ENCODE results near the gene GOSR1. TPM values are rescaled to one million over a fixed set of nuclear protein-coding genes. Genes with fewer than 3 reads are reported as not detected.

GOSR1 gene
- total and polyA plus RNA-seq, 11 donors = 8.9 to 39.7 (median 29.8) TPM

- Histone ChIP-seq H3K27me3 (no peaks in the 10 kb centered on the region), H3K4me3 (no peak overlapping the region), H3K27ac (no peak overlapping the region), H3K4me1 (peaks cover 0 to 7% (median 0%) of the 10 kb centered on the region in 12 donors), H3K36me3 (peaks cover 0 to 45% (median 32%) of the 10 kb centered on the region in 9 donors), H3K9me3 (no peaks in the 10 kb centered on the region)
- intact Hi-C loops (cut with DNase I) = loop anchor here in 1 of 10 donors (10.0 kb wide), 2 partner anchors 56 to 124 kb away; no protein-coding TSS in a partner anchor
- ATAC-seq = no peak
- TF ChIP-seq CTCF (IDR thresholded peaks at IDR 0.05) (no peak), POLR2A (IDR thresholded peaks at IDR 0.05) (no peak)
- 72 to 97% (median 96%) methylated on average over 2 of the region's 2 CpGs for WGBS, 4 donors
- DNase-seq = no peak
These were observed 8.7 kb upstream of the GOSR1 start for GRCh38 chr17:30468465-30468864.

- Histone ChIP-seq H3K36me3 (peaks cover 0 to 6% (median 0%) of the 10 kb centered on the region in 9 donors), H3K27ac (peak overlapping the region in 2 of 12 donors; percentile 32 to 48), H3K4me3 (peak overlapping the region in 2 of 12 donors; percentile 5 to 10), H3K9me3 (no peaks in the 10 kb centered on the region), H3K27me3 (no peaks in the 10 kb centered on the region), H3K4me1 (peaks cover 0 to 16% (median 6%) of the 10 kb centered on the region in 12 donors)
- ATAC-seq = no peak
- no peak for DNase-seq
- WGBS, 4 donors = 58 to 61% (median 59%) methylated on average over 10 of the region's 10 CpGs
- intact Hi-C loops (cut with DNase I) = loop anchor here in 3 of 10 donors (10.0 kb wide), 2 partner anchors 128 to 348 kb away; no protein-coding TSS in a partner anchor
- TF ChIP-seq CTCF (IDR thresholded peaks at IDR 0.05) (no peak), POLR2A (IDR thresholded peaks at IDR 0.05) (no peak)
These were observed 4.8 kb upstream of the GOSR1 start for GRCh38 chr17:30472238-30472890.

- DNase-seq (no peak), ATAC-seq (no peak)
- H3K4me3 ChIP-seq = no peak overlapping the region
- intact Hi-C loops (cut with DNase I) = loop anchor here in 5 of 10 donors (5.0 to 10.0 kb wide), 4 partner anchors 127 to 350 kb away; no protein-coding TSS in a partner anchor
- peaks cover 0 to 15% (median 6%) of the 10 kb centered on the region in 9 donors for H3K36me3 ChIP-seq
- WGBS, 4 donors = 92 to 100% (median 94%) methylated on average over 2 of the region's 2 CpGs
- no peaks in the 10 kb centered on the region for H3K9me3 ChIP-seq
- no peaks in the 10 kb centered on the region for H3K27me3 ChIP-seq
- peaks cover 0 to 31% (median 18%) of the 10 kb centered on the region in 12 donors for H3K4me1 ChIP-seq
- TF ChIP-seq CTCF (IDR thresholded peaks at IDR 0.05) (no peak), POLR2A (IDR thresholded peaks at IDR 0.05) (no peak)
- no peak overlapping the region for H3K27ac ChIP-seq
These were observed 2.0 kb upstream of the GOSR1 start for GRCh38 chr17:30475206-30475605.

GRCh38 chr17:30476726-30477082 is 504 bp upstream of the GOSR1 start:
- H3K36me3 ChIP-seq = peaks cover 0 to 30% (median 21%) of the 10 kb centered on the region in 9 donors
- intact Hi-C loops (cut with DNase I) = loop anchor here in 5 of 10 donors (1.0 to 10.0 kb wide), 8 partner anchors 97 to 352 kb away; partner anchors contain the start of gene CRLF3 (in 1 of the 5)
- peak overlapping the region; percentile 63 to 94 (median 84) for H3K4me3 ChIP-seq
- peaks cover 0 to 31% (median 18%) of the 10 kb centered on the region in 12 donors for H3K4me1 ChIP-seq
- WGBS, 4 donors = 14 to 22% (median 16%) methylated on average over 7 of the region's 7 CpGs
- ATAC-seq (peak in 3 of 4 donors; percentile 24 to 38 (median 36)), DNase-seq (peak in 1 of 5 donors; percentile 19)
- peak overlapping the region; percentile 83 to 97 (median 93) for H3K27ac ChIP-seq
- no peaks in the 10 kb centered on the region for H3K9me3 ChIP-seq
- TF ChIP-seq POLR2A (IDR thresholded peaks at IDR 0.05) (no peak), CTCF (IDR thresholded peaks at IDR 0.05) (no peak)
- no peaks in the 10 kb centered on the region for H3K27me3 ChIP-seq
